IMR-90 (cell line): ENCODE data around the gene PRSS21. TPM values are rescaled to one million over a fixed set of nuclear protein-coding genes. Genes with fewer than 3 reads are reported as not detected.
A peak's percentile ranks its signal among the peaks of the same experiment; 100 is the strongest.

Experiments used
- ATAC-seq: fragments of 200-7000 bp; cut with Tn5 transposase; 2 replicates; pipeline ENCODE4 v1.9.1; 2020; ENCODE audit warnings: low read depth, mild to moderate bottlenecking, moderate library complexity
- BruUV-seq: library from RNA; stranded (reverse); fragments of 400-500 nt; replicated peaks from 2 replicates; lab custom pipeline; 2021; lab: Mats Ljungman, UMichigan
- CTCF ChIA-PET: fragments of 300-600 bp; formaldehyde crosslinking; extraction: SDS; loops from one replicate; lab custom pipeline; 2021; ENCODE audit warnings: antibody characterized with exemption; lab: Yijun Ruan, JAX
- POLR2A ChIA-PET: fragments of 300-600 bp; sonication (Branson Sonifier 250); formaldehyde crosslinking; loops from one replicate; lab custom pipeline; 2022; ENCODE audit warnings: antibody characterized with exemption; ENCODE audit not compliant: unreplicated experiment; lab: Charles Lee
- DNase-seq: peaks from one replicate; pipeline ENCODE4 v3.0.0; 2013
- H2AFZ ChIP-seq: replicated peaks from 2 replicates; pipeline ENCODE3; 2013; ENCODE audit warnings: low read length, mild to moderate bottlenecking; ENCODE audit not compliant: poor library complexity
- H2AK5ac ChIP-seq: 2 replicates; pipeline ENCODE4 v1.6.1; 2013; ENCODE audit warnings: low read depth, low read length, inconsistent platforms
- H2AK9ac ChIP-seq: replicated peaks from 2 replicates; pipeline ENCODE3; 2013; ENCODE audit warnings: mild to moderate bottlenecking, low read depth, low read length, moderate library complexity; ENCODE audit not compliant: poor library complexity
- H2BK120ac ChIP-seq: 2 replicates; pipeline ENCODE4 v1.6.1; 2013; ENCODE audit warnings: low read depth, low read length, inconsistent platforms
- H2BK15ac ChIP-seq: 3 replicates; pipeline ENCODE4 v1.6.1; 2013; ENCODE audit warnings: low read depth, low read length, inconsistent platforms
- H2BK20ac ChIP-seq: 2 replicates; pipeline ENCODE4 v1.6.1; 2013; ENCODE audit warnings: low read depth, mild to moderate bottlenecking, inconsistent platforms, low read length, moderate library complexity
- H2BK5ac ChIP-seq: 2 replicates; pipeline ENCODE4 v1.6.1; 2013; ENCODE audit warnings: mild to moderate bottlenecking, low read depth, low read length, inconsistent platforms; ENCODE audit not compliant: poor library complexity, severe bottlenecking
- H3K14ac ChIP-seq: replicated peaks from 2 replicates; pipeline ENCODE4 v1.6.1; 2013; ENCODE audit warnings: low read depth, low read length, inconsistent platforms
- H3K18ac ChIP-seq: 2 replicates; pipeline ENCODE4 v1.6.1; 2013; ENCODE audit warnings: low read depth, low read length, control low read depth
- H3K23ac ChIP-seq: 2 replicates; pipeline ENCODE4 v1.6.1; 2013; ENCODE audit warnings: low read depth, low read length, inconsistent platforms
- H3K27ac ChIP-seq: 2 replicates; pipeline ENCODE4 v1.5.1; 2013; ENCODE audit warnings: mild to moderate bottlenecking, control low read depth, low read length; ENCODE audit not compliant: insufficient read depth
- H3K27me3 ChIP-seq: 2 replicates; pipeline ENCODE4 v1.6.1; 2013; ENCODE audit warnings: low read length; ENCODE audit not compliant: control insufficient read depth, insufficient read depth
- H3K36me3 ChIP-seq: 2 replicates; pipeline ENCODE4 v1.6.1; 2013; ENCODE audit warnings: low read length, mixed read lengths; ENCODE audit not compliant: control insufficient read depth, insufficient read depth
- H3K4ac ChIP-seq: 2 replicates; pipeline ENCODE4 v1.6.1; 2013; ENCODE audit warnings: low read depth, low read length, inconsistent platforms
- H3K4me1 ChIP-seq: 2 replicates; pipeline ENCODE4 v1.6.1; 2013; ENCODE audit warnings: low read length, mixed read lengths; ENCODE audit not compliant: control insufficient read depth, insufficient read depth
- H3K4me2 ChIP-seq: 2 replicates; pipeline ENCODE4 v1.6.1; 2013; ENCODE audit warnings: low read depth, mild to moderate bottlenecking, control low read depth, low read length, moderate library complexity
- H3K4me3 ChIP-seq: 2 replicates; pipeline ENCODE4 v1.5.1; 2013; ENCODE audit warnings: low read depth, mild to moderate bottlenecking, control low read depth, low read length, moderate library complexity; ENCODE audit not compliant: insufficient read depth
- H3K56ac ChIP-seq: 2 replicates; pipeline ENCODE4 v1.6.1; 2013; ENCODE audit warnings: low read length, inconsistent platforms; ENCODE audit not compliant: insufficient read depth; ENCODE audit errors: extremely low read depth
- H3K79me1 ChIP-seq, 2 experiments: 2 replicates each; pipeline ENCODE4 v1.6.1; 2013; ENCODE audit warnings: low read length in 2 of 2, inconsistent platforms in 1 of 2, low read depth in 1 of 2
- H3K9ac ChIP-seq: 2 replicates; pipeline ENCODE4 v1.6.1; 2013; ENCODE audit warnings: low read depth, low read length, control low read depth
- H3K9me1 ChIP-seq: 2 replicates; pipeline ENCODE4 v1.6.1; 2013; ENCODE audit warnings: low read length, inconsistent platforms; ENCODE audit not compliant: insufficient read depth
- H3K9me3 ChIP-seq: 2 replicates; pipeline ENCODE4 v1.6.1; 2013; ENCODE audit warnings: low read length; ENCODE audit not compliant: control insufficient read depth, insufficient read depth
- H4K20me1 ChIP-seq: 2 replicates; pipeline ENCODE4 v1.6.1; 2013; ENCODE audit warnings: low read length, inconsistent platforms; ENCODE audit not compliant: insufficient read depth
- H4K5ac ChIP-seq: 2 replicates; pipeline ENCODE4 v1.6.1; 2013; ENCODE audit warnings: mild to moderate bottlenecking, low read depth, low read length, control low read depth
- H4K8ac ChIP-seq, 2 experiments: 2 replicates each; pipeline ENCODE4 v1.6.1; 2013; ENCODE audit warnings: low read depth in 2 of 2, low read length in 2 of 2, control low read depth in 1 of 2, inconsistent platforms in 1 of 2
- H4K91ac ChIP-seq: 2 replicates; pipeline ENCODE4 v1.6.1; 2013; ENCODE audit warnings: low read depth, low read length, inconsistent platforms; ENCODE audit not compliant: insufficient read depth
- FOS ChIP-seq: fragments of 150-350 bp; IDR thresholded peaks from 2 replicates; pipeline ENCODE4 v1.6.1; 2016; ENCODE audit warnings: low read depth, low read length
- POLR2A ChIP-seq: IDR thresholded peaks from 2 replicates; pipeline ENCODE4 v1.6.1; 2012; ENCODE audit warnings: mild to moderate bottlenecking, low read depth, low read length
- RFX5 ChIP-seq: IDR thresholded peaks from 2 replicates; pipeline ENCODE4 v1.8.0; 2012; ENCODE audit warnings: low read depth, mild to moderate bottlenecking, low read length, moderate library complexity
- SMC3 ChIP-seq: fragments of 150-350 bp; IDR thresholded peaks from 2 replicates; pipeline ENCODE4 v1.6.1; 2016; ENCODE audit warnings: low read depth, mild to moderate bottlenecking, antibody characterized with exemption, low read length, moderate library complexity
- WGBS, 2 experiments: methylation state at CpG; one replicate each; pipeline versions ENCODE4 v1.1.5 to v1.1.7; 2013; ENCODE audit warnings: missing lambda C conversion rate in 2 of 2; ENCODE audit not compliant: insufficient read length in 1 of 2; ENCODE audit errors: extremely low coverage in 2 of 2; 5-methylcytosine and 5-hydroxymethylcytosine counted together
- dilution Hi-C: fragments of 300-500 bp; cut with HindIII; formaldehyde crosslinking; loops from one replicate; pipeline ENCODE4 v1.14.3; 2018; ENCODE audit warnings: low sequenced_read_pairs; ENCODE audit not compliant: unreplicated experiment
- in situ Hi-C: fragments of 300-500 bp; cut with MboI; formaldehyde crosslinking; loops from 3 replicates; pipeline ENCODE4 v1.14.3; 2019; ENCODE audit warnings: low sequenced_read_pairs, inconsistent platforms, mixed read lengths
- intact Hi-C: fragments of 100-400 bp; cut with micrococcal nuclease; formaldehyde crosslinking; loops from 2 replicates; pipeline ENCODE4 v1.10.0; 2022
- polyA plus RNA-seq, 3 experiments: library from polyadenylated mRNA; depleted of rRNA; stranded (reverse); fragments of >200 nt; gene quantifications; 2 replicates each; pipeline ENCODE4 v1.2.3, GENCODE V29; 2012; ENCODE audit warnings: low replicate concordance in 1 of 3
- total RNA-seq: library from RNA; depleted of rRNA; stranded (reverse); fragments of >200 nt; gene quantifications from 2 replicates; pipeline ENCODE4 v1.2.3, GENCODE V29; 2012
- TF ChIP-seq, protein P1 (sequence below): conservative IDR thresholded peaks from 2 replicates; pipeline ENCODE4 v1.5.1; 2012; ENCODE audit warnings: mild to moderate bottlenecking, low read depth, low read length, improper control_type of control experiment
- TF ChIP-seq, protein P2 (sequence below): fragments of 150-350 bp; IDR thresholded peaks from 2 replicates; pipeline ENCODE4 v1.6.1; 2016; ENCODE audit warnings: low read depth, mild to moderate bottlenecking, low read length, moderate library complexity, borderline replicate concordance

Gene PRSS21
- total and polyA plus RNA-seq, 2 of the 4 experiments (the other 2 are of a cell fraction) = 0.21 TPM; not detected in 1

DNA sequence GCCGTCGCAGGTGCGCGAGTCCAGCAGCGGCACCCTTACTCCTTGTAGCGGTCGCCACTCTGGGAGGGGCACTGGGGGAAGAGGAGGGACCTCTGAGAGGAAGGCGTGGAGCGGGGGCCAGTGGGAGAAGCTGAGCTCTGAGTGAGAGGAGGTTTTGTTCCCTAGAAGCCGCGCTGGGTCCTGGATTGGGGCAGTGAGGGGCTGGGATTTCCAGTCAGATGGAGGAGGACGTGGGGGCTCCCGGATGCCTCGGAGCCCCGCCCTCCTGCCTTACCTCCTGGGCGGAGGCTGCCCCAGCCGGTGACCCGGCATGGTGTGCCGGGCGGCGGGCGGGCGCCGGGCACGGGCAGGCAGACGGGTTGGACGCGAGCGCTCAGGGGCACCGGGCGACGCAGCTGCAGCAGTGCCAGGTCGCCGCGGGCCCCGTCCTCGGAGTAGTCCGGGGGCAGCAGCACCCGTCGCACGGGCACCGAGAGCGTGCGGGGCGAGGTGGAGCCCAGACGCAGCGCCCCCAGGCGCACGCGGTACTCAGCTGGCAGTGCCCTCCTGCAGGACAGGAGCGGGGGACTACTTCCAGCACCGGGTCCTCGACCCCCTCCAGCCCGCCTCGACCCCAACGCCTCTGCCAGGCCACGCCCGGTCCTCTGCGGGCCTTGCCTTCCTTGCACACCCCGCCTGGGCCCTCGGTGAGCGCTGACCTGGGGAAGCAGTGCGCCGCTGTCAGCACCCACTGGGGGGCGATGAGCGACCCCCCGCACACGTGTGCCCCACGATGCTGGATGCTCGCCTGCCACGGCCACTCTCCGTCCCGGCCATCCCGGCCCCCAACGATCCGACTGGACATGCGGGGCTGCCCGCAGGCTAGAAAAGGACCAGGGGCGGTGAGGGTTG, 31.7 kb upstream of the PRSS21 start:
- Histone ChIP-seq H3K36me3 (no peaks in the 10 kb centered on the region), H2AFZ (peak overlapping the region; percentile 71), H2AK9ac (no peak overlapping the region), H4K8ac (no peak overlapping the region), H3K9ac (no peak overlapping the region), H3K27me3 (peaks cover 58% of the 10 kb centered on the region), H2BK15ac (no peak overlapping the region), H4K5ac (no peak overlapping the region), H2BK20ac (no peak overlapping the region), H3K18ac (no peak overlapping the region), H3K23ac (no peak overlapping the region), H2BK120ac (no peak overlapping the region), H3K14ac (no peak overlapping the region), H3K4me1 (no peaks in the 10 kb centered on the region), H2BK5ac (no peak overlapping the region), H3K9me1 (no peaks in the 10 kb centered on the region), H3K56ac (no peak overlapping the region), H2AK5ac (no peak overlapping the region), H3K4ac (no peak overlapping the region), H3K9me3 (no peaks in the 10 kb centered on the region), H3K4me3 (no peak overlapping the region), H4K20me1 (no peaks in the 10 kb centered on the region), H4K91ac (no peak overlapping the region), H3K4me2 (no peak overlapping the region), H3K27ac (no peak overlapping the region), H3K79me1 (no peaks in the 10 kb centered on the region)
- CTCF ChIA-PET = no interaction called here
- peak; percentile 33 for ATAC-seq
- intact Hi-C loops = no loop called here
- in situ Hi-C loops = no loop called here
- DNase-seq = no peak
- 20% methylated on average over 49 of the region's 79 CpGs; no CpG with 5 or more reads in 1 of the 2 experiments for WGBS, 2 experiments
- TF ChIP-seq POLR2A (no peak), SMC3 (no peak), RFX5 (no peak), FOS (no peak)
- TF ChIP-seq, protein P1, sequence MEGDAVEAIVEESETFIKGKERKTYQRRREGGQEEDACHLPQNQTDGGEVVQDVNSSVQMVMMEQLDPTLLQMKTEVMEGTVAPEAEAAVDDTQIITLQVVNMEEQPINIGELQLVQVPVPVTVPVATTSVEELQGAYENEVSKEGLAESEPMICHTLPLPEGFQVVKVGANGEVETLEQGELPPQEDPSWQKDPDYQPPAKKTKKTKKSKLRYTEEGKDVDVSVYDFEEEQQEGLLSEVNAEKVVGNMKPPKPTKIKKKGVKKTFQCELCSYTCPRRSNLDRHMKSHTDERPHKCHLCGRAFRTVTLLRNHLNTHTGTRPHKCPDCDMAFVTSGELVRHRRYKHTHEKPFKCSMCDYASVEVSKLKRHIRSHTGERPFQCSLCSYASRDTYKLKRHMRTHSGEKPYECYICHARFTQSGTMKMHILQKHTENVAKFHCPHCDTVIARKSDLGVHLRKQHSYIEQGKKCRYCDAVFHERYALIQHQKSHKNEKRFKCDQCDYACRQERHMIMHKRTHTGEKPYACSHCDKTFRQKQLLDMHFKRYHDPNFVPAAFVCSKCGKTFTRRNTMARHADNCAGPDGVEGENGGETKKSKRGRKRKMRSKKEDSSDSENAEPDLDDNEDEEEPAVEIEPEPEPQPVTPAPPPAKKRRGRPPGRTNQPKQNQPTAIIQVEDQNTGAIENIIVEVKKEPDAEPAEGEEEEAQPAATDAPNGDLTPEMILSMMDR = peak; percentile 6; the same call in 1 of the 2 replicates
- TF ChIP-seq, protein P2, sequence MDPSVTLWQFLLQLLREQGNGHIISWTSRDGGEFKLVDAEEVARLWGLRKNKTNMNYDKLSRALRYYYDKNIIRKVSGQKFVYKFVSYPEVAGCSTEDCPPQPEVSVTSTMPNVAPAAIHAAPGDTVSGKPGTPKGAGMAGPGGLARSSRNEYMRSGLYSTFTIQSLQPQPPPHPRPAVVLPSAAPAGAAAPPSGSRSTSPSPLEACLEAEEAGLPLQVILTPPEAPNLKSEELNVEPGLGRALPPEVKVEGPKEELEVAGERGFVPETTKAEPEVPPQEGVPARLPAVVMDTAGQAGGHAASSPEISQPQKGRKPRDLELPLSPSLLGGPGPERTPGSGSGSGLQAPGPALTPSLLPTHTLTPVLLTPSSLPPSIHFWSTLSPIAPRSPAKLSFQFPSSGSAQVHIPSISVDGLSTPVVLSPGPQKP = no peak
- BruUV-seq = no TSS peak
- POLR2A ChIA-PET = no interaction called here
- dilution Hi-C loops = no loop called here
